Neural progenitor cell (in vitro differentiated cells): ENCODE data around the gene TBCD. TPM values are rescaled to one million over a fixed set of nuclear protein-coding genes. Genes with fewer than 3 reads are reported as not detected.

Experiments used
- DNase-seq: peaks from one replicate; pipeline ENCODE4 v3.0.0-alpha.2; 2016; ENCODE audit warnings: low spot score
- H2AFZ ChIP-seq: fragments of 200-600 bp; sonication (generic); replicated peaks from 2 replicates; pipeline ENCODE4 v1.6.1; 2016; ENCODE audit warnings: antibody characterized with exemption
- H3F3A ChIP-seq: fragments of 200-600 bp; sonication (generic); 2 replicates; pipeline ENCODE4 v1.6.1; 2016; ENCODE audit warnings: antibody characterized with exemption, low read depth
- H3K27ac ChIP-seq: fragments of 200-600 bp; sonication (generic); 2 replicates; pipeline ENCODE4 v1.5.1; 2016; ENCODE audit warnings: mild to moderate bottlenecking
- H3K27me3 ChIP-seq: fragments of 200-600 bp; sonication (generic); 2 replicates; pipeline ENCODE4 v1.6.1; 2016; ENCODE audit warnings: mild to moderate bottlenecking, moderate library complexity
- H3K36me3 ChIP-seq: fragments of 200-600 bp; sonication (generic); 2 replicates; pipeline ENCODE4 v1.5.1; 2016
- H3K4me1 ChIP-seq: fragments of 200-600 bp; sonication (generic); 2 replicates; pipeline ENCODE4 v1.6.1; 2016; ENCODE audit warnings: mixed run types
- H3K4me2 ChIP-seq: fragments of 200-600 bp; sonication (generic); 2 replicates; pipeline ENCODE4 v1.6.1; 2016
- H3K4me3 ChIP-seq: fragments of 200-600 bp; sonication (generic); 2 replicates; pipeline ENCODE4 v1.5.1; 2016
- H3K79me2 ChIP-seq: fragments of 200-600 bp; sonication (generic); 2 replicates; pipeline ENCODE4 v1.6.1; 2016; ENCODE audit warnings: low read depth
- H3K9ac ChIP-seq: fragments of 200-600 bp; sonication (generic); 2 replicates; pipeline ENCODE4 v1.6.1; 2016
- H3K9me3 ChIP-seq: fragments of 200-600 bp; sonication (generic); 2 replicates; pipeline ENCODE4 v1.5.1; 2016; ENCODE audit warnings: low read depth
- H4K20me1 ChIP-seq: fragments of 200-600 bp; sonication (generic); 2 replicates; pipeline ENCODE4 v1.6.1; 2016; ENCODE audit warnings: low read depth
- H3K27ac Mint-ChIP-seq: 3 replicates; pipeline ENCODE4 v1.8.0; 2021; ENCODE audit warnings: mixed read lengths
- H3K27me3 Mint-ChIP-seq: 2 replicates; pipeline ENCODE4 v1.8.0; 2022; ENCODE audit warnings: low read depth, mild to moderate bottlenecking, inconsistent platforms, moderate library complexity, mixed read lengths; ENCODE audit not compliant: insufficient read depth
- H3K36me3 Mint-ChIP-seq: 3 replicates; pipeline ENCODE4 v1.8.0; 2021; ENCODE audit warnings: mixed read lengths
- H3K4me1 Mint-ChIP-seq: 3 replicates; pipeline ENCODE4 v1.8.0; 2021; ENCODE audit warnings: mixed read lengths
- H3K4me3 Mint-ChIP-seq: 3 replicates; pipeline ENCODE4 v1.8.0; 2021; ENCODE audit warnings: mild to moderate bottlenecking, moderate library complexity, mixed read lengths
- H3K9me3 Mint-ChIP-seq: 3 replicates; pipeline ENCODE4 v1.8.0; 2020; ENCODE audit warnings: mixed read lengths
- CTCF ChIP-seq: fragments of 200-600 bp; sonication (generic); IDR thresholded peaks from 2 replicates; pipeline ENCODE4 v1.5.1; 2017; ENCODE audit warnings: antibody characterized with exemption, mild to moderate bottlenecking
- EZH2 ChIP-seq: fragments of 200-600 bp; sonication (generic); IDR thresholded peaks from 2 replicates; pipeline ENCODE4 v1.6.1; 2017; ENCODE audit warnings: antibody characterized with exemption, mild to moderate bottlenecking, moderate library complexity
- EZH2phosphoT487 ChIP-seq: fragments of 200-600 bp; sonication (generic); IDR thresholded peaks from 2 replicates; pipeline ENCODE4 v1.6.1; 2017; ENCODE audit warnings: antibody characterized with exemption
- total RNA-seq: library from RNA; depleted of rRNA; stranded (reverse); fragments of >200 nt; gene quantifications from 2 replicates; pipeline ENCODE4 v1.2.3, GENCODE V29; 2015; ENCODE audit warnings: low replicate concordance

TBCD gene
- total RNA-seq, 1 donor from 2014 or later, result 76.4 TPM

- no peaks in the 10 kb centered on the region for H3K79me2 ChIP-seq
- no peaks in the 10 kb centered on the region for H3K27me3 ChIP-seq
- H3K4me3 ChIP-seq, result no peak overlapping the region
- H3K27ac Mint-ChIP-seq, result no peak overlapping the region
- H3K9me3 ChIP-seq, result peaks cover 33% of the 10 kb centered on the region
- H3K36me3 ChIP-seq, result peaks cover 11% of the 10 kb centered on the region
- no peak overlapping the region for H2AFZ ChIP-seq
- TF ChIP-seq EZH2phosphoT487 (no peak), EZH2 (no peak), CTCF (no peak)
- H4K20me1 ChIP-seq, result no peaks in the 10 kb centered on the region
- H3K4me2 ChIP-seq, result no peak overlapping the region
- H3K4me1 ChIP-seq, result no peaks in the 10 kb centered on the region
- H3K9me3 Mint-ChIP-seq, result peaks cover 84% of the 10 kb centered on the region
- no peaks in the 10 kb centered on the region for H3K4me1 Mint-ChIP-seq
- H3K27me3 Mint-ChIP-seq, result peaks cover 12% of the 10 kb centered on the region
- DNase-seq, result no peak
- H3K27ac ChIP-seq, result no peak overlapping the region
- no peak overlapping the region for H3K9ac ChIP-seq
- H3K4me3 Mint-ChIP-seq, result no peak overlapping the region
- H3K36me3 Mint-ChIP-seq, result peaks cover 83% of the 10 kb centered on the region
- H3F3A ChIP-seq, result no peaks in the 10 kb centered on the region
Measured at GRCh38 chr17:82949361-82949760, 197.5 kb downstream of the TBCD start.

- Histone ChIP-seq H3K36me3 (peaks cover 11% of the 10 kb centered on the region), H3K9ac (no peak overlapping the region), H3K4me3 (no peak overlapping the region), H3F3A (no peaks in the 10 kb centered on the region), H3K9me3 (peaks cover 27% of the 10 kb centered on the region), H3K4me1 (no peaks in the 10 kb centered on the region), H3K79me2 (no peaks in the 10 kb centered on the region), H4K20me1 (no peaks in the 10 kb centered on the region), H2AFZ (no peak overlapping the region), H3K27me3 (no peaks in the 10 kb centered on the region), H3K4me2 (no peak overlapping the region), H3K27ac (no peak overlapping the region)
- Mint-ChIP-seq H3K4me1 (no peaks in the 10 kb centered on the region), H3K36me3 (peaks cover 83% of the 10 kb centered on the region), H3K27me3 (peaks cover 12% of the 10 kb centered on the region), H3K27ac (no peak overlapping the region), H3K9me3 (peaks cover 85% of the 10 kb centered on the region), H3K4me3 (no peak overlapping the region)
- no peak for DNase-seq
- TF ChIP-seq CTCF (no peak), EZH2phosphoT487 (no peak), EZH2 (no peak)
Measured at GRCh38 chr17:82949984-82950383, 198.1 kb downstream of the TBCD start.

GRCh38 chr17:82950525-82951102 is 198.7 kb downstream of the TBCD start:
- no peaks in the 10 kb centered on the region for H4K20me1 ChIP-seq
- H3K4me1 ChIP-seq, result no peaks in the 10 kb centered on the region
- peaks cover 6% of the 10 kb centered on the region for H3K36me3 ChIP-seq
- no peak overlapping the region for H3K27ac ChIP-seq
- H3K4me2 ChIP-seq, result no peak overlapping the region
- Mint-ChIP-seq H3K9me3 (peaks cover 85% of the 10 kb centered on the region), H3K36me3 (peaks cover 83% of the 10 kb centered on the region), H3K4me3 (no peak overlapping the region), H3K4me1 (no peaks in the 10 kb centered on the region), H3K27me3 (peaks cover 12% of the 10 kb centered on the region), H3K27ac (no peak overlapping the region)
- DNase-seq, result no peak
- H3K4me3 ChIP-seq, result no peak overlapping the region
- peaks cover 20% of the 10 kb centered on the region for H3K9me3 ChIP-seq
- no peak overlapping the region for H2AFZ ChIP-seq
- H3K27me3 ChIP-seq, result no peaks in the 10 kb centered on the region
- H3K9ac ChIP-seq, result no peak overlapping the region
- no peaks in the 10 kb centered on the region for H3K79me2 ChIP-seq
- TF ChIP-seq EZH2phosphoT487 (no peak), CTCF (no peak), EZH2 (no peak)
- no peaks in the 10 kb centered on the region for H3F3A ChIP-seq
